Neuronal stem cell (in vitro differentiated cells): ENCODE data around the gene NFKB1.

Experiments
- DNase-seq: peaks from one replicate; pipeline ENCODE4 v3.0.0-alpha.2; 2013; ENCODE audit warnings: low spot score
- H2AFZ ChIP-seq: one replicate; pipeline ENCODE4 v1.6.1; 2013; ENCODE audit warnings: mild to moderate bottlenecking, low read length, inconsistent platforms
- H2AK5ac ChIP-seq: 2 replicates; pipeline ENCODE4 v1.6.1; 2013; ENCODE audit warnings: low read depth, mild to moderate bottlenecking, inconsistent platforms, low read length, moderate library complexity, mixed read lengths
- H2BK120ac ChIP-seq: 2 replicates; pipeline ENCODE4 v1.6.1; 2013; ENCODE audit warnings: low read depth, mild to moderate bottlenecking, inconsistent platforms, low read length, moderate library complexity, mixed read lengths
- H2BK12ac ChIP-seq: one replicate; pipeline ENCODE4 v1.6.1; 2013; ENCODE audit warnings: low read length, inconsistent platforms
- H2BK15ac ChIP-seq: 2 replicates; pipeline ENCODE4 v1.6.1; 2013; ENCODE audit warnings: mild to moderate bottlenecking, low read length, inconsistent platforms, mixed read lengths
- H2BK5ac ChIP-seq: one replicate; pipeline ENCODE4 v1.6.1; 2013; ENCODE audit warnings: inconsistent platforms, mild to moderate bottlenecking, low read length, moderate library complexity
- H3K14ac ChIP-seq: one replicate; pipeline ENCODE4 v1.6.1; 2013; ENCODE audit warnings: low read length, inconsistent platforms
- H3K18ac ChIP-seq: 2 replicates; pipeline ENCODE4 v1.6.1; 2013; ENCODE audit warnings: low read length, inconsistent platforms
- H3K23ac ChIP-seq: 2 replicates; pipeline ENCODE4 v1.6.1; 2013; ENCODE audit warnings: low read depth, mild to moderate bottlenecking, mixed read lengths, low read length, inconsistent platforms; ENCODE audit not compliant: poor library complexity
- H3K27ac ChIP-seq: replicated peaks from 3 replicates; pipeline ENCODE4 v1.5.1; 2013; ENCODE audit warnings: low read length, inconsistent platforms
- H3K27me3 ChIP-seq, 3 experiments: 2 replicates each; pipeline ENCODE4 v1.6.1; 2013; ENCODE audit warnings: low read length in 3 of 3, mild to moderate bottlenecking in 2 of 3, inconsistent platforms in 1 of 3, low read depth in 1 of 3, mixed read lengths in 1 of 3, moderate library complexity in 1 of 3; ENCODE audit not compliant: control insufficient read depth in 3 of 3, insufficient read depth in 3 of 3
- H3K36me3 ChIP-seq, 2 donors: replicated peaks in 1 of 2; 2 replicates each; pipeline ENCODE4 v1.6.1; 2013; ENCODE audit warnings: low read length in 2 of 2; ENCODE audit not compliant: control insufficient read depth in 2 of 2, insufficient read depth in 2 of 2
- H3K4ac ChIP-seq: 2 replicates; pipeline ENCODE4 v1.6.1; 2013; ENCODE audit warnings: inconsistent platforms, mild to moderate bottlenecking, low read length, moderate library complexity
- H3K4me1 ChIP-seq, 2 donors: 1 replicate in 1 of 2; 2 replicates in 1 of 2; pipeline ENCODE4 v1.6.1; 2013; ENCODE audit warnings: low read length in 2 of 2, low read depth in 1 of 2; ENCODE audit not compliant: control insufficient read depth in 2 of 2, insufficient read depth in 1 of 2
- H3K4me2 ChIP-seq: one replicate; pipeline ENCODE4 v1.6.1; 2013; ENCODE audit warnings: mild to moderate bottlenecking, low read length, inconsistent platforms; ENCODE audit not compliant: insufficient read depth, poor library complexity, severe bottlenecking
- H3K4me3 ChIP-seq, 2 donors: 2 replicates each; pipeline ENCODE4 v1.5.1; 2013; ENCODE audit warnings: low read length in 2 of 2, mild to moderate bottlenecking in 2 of 2, inconsistent platforms in 1 of 2, moderate library complexity in 1 of 2
- H3K79me1 ChIP-seq: one replicate; pipeline ENCODE4 v1.6.1; 2013; ENCODE audit warnings: low read depth, mild to moderate bottlenecking, inconsistent platforms, low read length, moderate library complexity
- H3K9ac ChIP-seq: one replicate; pipeline ENCODE4 v1.6.1; 2013; ENCODE audit warnings: mild to moderate bottlenecking, low read depth, low read length, inconsistent platforms; ENCODE audit not compliant: poor library complexity
- H3K9me3 ChIP-seq, 2 donors: replicated peaks in 1 of 2; 2 replicates each; pipeline versions ENCODE3 to v1.6.1; 2013; ENCODE audit warnings: low read length in 2 of 2, mild to moderate bottlenecking in 2 of 2, inconsistent platforms in 1 of 2, low read depth in 1 of 2, mixed read lengths in 1 of 2, moderate library complexity in 1 of 2; ENCODE audit not compliant: control insufficient read depth in 2 of 2, insufficient read depth in 1 of 2
- H4K8ac ChIP-seq: one replicate; pipeline ENCODE4 v1.6.1; 2013; ENCODE audit warnings: low read depth, mild to moderate bottlenecking, inconsistent platforms, low read length, moderate library complexity
- H4K91ac ChIP-seq: one replicate; pipeline ENCODE4 v1.6.1; 2013; ENCODE audit warnings: low read length, low read depth, mild to moderate bottlenecking, inconsistent platforms; ENCODE audit not compliant: poor library complexity
- WGBS, 2 donors: extraction: QIAGEN DNeasy Blood & Tissue Kit; methylation state at CpG; one replicate each; pipeline ENCODE4 v1.1.7; 2013; ENCODE audit warnings: missing lambda C conversion rate in 2 of 2, mixed read lengths in 1 of 2; ENCODE audit not compliant: insufficient read length in 2 of 2, insufficient replicate concordance in 1 of 2; ENCODE audit errors: extremely low coverage in 2 of 2; 5-methylcytosine and 5-hydroxymethylcytosine counted together

NFKB1 gene

DNA sequence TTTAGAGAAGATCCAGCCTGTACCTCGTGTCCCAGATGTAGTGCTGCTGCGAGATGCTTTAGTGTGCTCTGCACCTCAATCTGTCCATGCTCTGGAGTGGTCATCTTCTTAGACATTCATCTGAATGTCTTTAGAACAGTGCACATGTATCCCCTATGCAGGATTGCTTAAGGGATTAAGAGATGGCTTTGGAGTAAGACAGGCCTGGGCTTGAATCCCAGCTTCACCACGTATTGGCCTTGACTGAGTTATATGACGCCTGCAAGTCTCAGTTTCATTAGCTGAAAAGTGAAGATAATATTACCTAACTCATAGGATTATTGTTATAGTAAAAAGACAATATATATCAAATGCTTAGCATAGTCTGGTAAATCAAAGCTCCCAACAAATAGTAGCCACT lies 98.3 kb downstream of the NFKB1 start:
- H3K79me1 ChIP-seq, result no peaks in the 10 kb centered on the region
- H3K9ac ChIP-seq, result no peak overlapping the region
- H3K27me3 ChIP-seq, result no peaks in the 10 kb centered on the region
- no peak overlapping the region for H3K18ac ChIP-seq
- DNase-seq, result no peak
- H3K4ac ChIP-seq, result no peak overlapping the region
- H2BK5ac ChIP-seq, result no peak overlapping the region
- H4K8ac ChIP-seq, result no peak overlapping the region
- H2AK5ac ChIP-seq, result no peak overlapping the region
- no peak overlapping the region for H3K4me3 ChIP-seq
- no peak overlapping the region for H3K4me2 ChIP-seq
- no peak overlapping the region for H4K91ac ChIP-seq
- H3K14ac ChIP-seq, result no peak overlapping the region
- H3K36me3 ChIP-seq, result peaks cover 0 to 65% of the 10 kb centered on the region in 2 donors
- H3K9me3 ChIP-seq, result no peaks in the 10 kb centered on the region
- no peak overlapping the region for H2BK120ac ChIP-seq
- H3K27ac ChIP-seq, result no peak overlapping the region
- peaks cover 0 to 3% of the 10 kb centered on the region in 2 donors for H3K4me1 ChIP-seq
- no peak overlapping the region for H2BK12ac ChIP-seq
- H2AFZ ChIP-seq, result no peak overlapping the region
- no CpG with 5 or more reads among the region's 4 CpGs for WGBS, 2 donors
- H2BK15ac ChIP-seq, result no peak overlapping the region
- no peak overlapping the region for H3K23ac ChIP-seq

DNA sequence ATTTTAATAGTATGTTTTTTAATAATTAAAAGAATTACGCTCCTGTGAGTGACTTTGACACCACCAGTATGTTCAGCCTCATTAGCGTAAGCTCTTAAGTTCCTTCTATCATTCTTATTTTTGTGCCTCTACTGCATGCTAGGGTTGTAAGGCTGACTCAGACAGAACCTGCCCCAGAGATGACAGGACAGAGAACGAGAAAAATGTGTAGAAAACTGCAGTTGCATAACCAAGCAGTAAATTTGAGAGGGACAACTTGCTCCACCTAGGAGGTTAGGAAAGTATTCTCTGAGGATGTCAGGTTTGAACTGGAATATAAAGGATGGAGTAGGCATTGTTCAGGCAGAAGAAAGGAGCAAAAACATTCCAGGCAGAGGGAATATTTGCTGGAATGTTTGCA lies 98.7 kb downstream of the NFKB1 start:
- WGBS, 2 donors, result no CpG with 5 or more reads among the region's 3 CpGs
- H3K4me2 ChIP-seq, result no peak overlapping the region
- H3K27me3 ChIP-seq, result no peaks in the 10 kb centered on the region
- peaks cover 0 to 63% of the 10 kb centered on the region in 2 donors for H3K36me3 ChIP-seq
- DNase-seq, result no peak
- no peak overlapping the region for H2AFZ ChIP-seq
- no peak overlapping the region for H2BK120ac ChIP-seq
- no peak overlapping the region for H4K91ac ChIP-seq
- H3K18ac ChIP-seq, result no peak overlapping the region
- H2BK12ac ChIP-seq, result no peak overlapping the region
- H3K23ac ChIP-seq, result no peak overlapping the region
- no peak overlapping the region for H3K9ac ChIP-seq
- no peak overlapping the region for H2BK5ac ChIP-seq
- no peak overlapping the region for H3K4ac ChIP-seq
- H3K14ac ChIP-seq, result no peak overlapping the region
- H3K79me1 ChIP-seq, result no peaks in the 10 kb centered on the region
- no peak overlapping the region for H2AK5ac ChIP-seq
- no peak overlapping the region for H2BK15ac ChIP-seq
- H3K4me3 ChIP-seq, result no peak overlapping the region
- no peak overlapping the region for H3K27ac ChIP-seq
- H3K4me1 ChIP-seq, result peaks cover 0 to 3% of the 10 kb centered on the region in 2 donors
- H4K8ac ChIP-seq, result no peak overlapping the region
- no peaks in the 10 kb centered on the region for H3K9me3 ChIP-seq

DNA sequence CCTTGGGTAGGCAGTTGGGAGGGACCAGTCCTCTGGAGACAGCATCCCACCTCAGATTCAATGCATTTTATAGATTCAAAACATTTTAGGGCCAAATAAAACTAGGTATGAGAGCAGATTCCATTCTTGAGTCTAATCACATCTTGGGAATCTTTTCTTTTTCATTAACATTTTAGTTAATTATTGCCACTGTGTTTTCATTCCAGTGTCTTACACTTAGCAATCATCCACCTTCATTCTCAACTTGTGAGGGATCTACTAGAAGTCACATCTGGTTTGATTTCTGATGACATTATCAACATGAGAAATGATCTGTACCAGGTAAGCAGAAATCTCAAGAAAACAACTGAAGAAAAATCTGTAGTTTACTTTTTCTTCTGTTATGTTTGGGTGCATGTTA lies 99.5 kb downstream of the NFKB1 start:
- no peak overlapping the region for H3K14ac ChIP-seq
- no peaks in the 10 kb centered on the region for H3K9me3 ChIP-seq
- no peak overlapping the region for H3K23ac ChIP-seq
- no peak overlapping the region for H2AK5ac ChIP-seq
- no peak overlapping the region for H4K91ac ChIP-seq
- no peak overlapping the region for H3K4ac ChIP-seq
- H3K4me2 ChIP-seq, result no peak overlapping the region
- H3K79me1 ChIP-seq, result no peaks in the 10 kb centered on the region
- no peak overlapping the region for H2BK15ac ChIP-seq
- H2AFZ ChIP-seq, result no peak overlapping the region
- H3K27me3 ChIP-seq, result no peaks in the 10 kb centered on the region
- no peak overlapping the region for H3K18ac ChIP-seq
- DNase-seq, result no peak
- H4K8ac ChIP-seq, result no peak overlapping the region
- peaks cover 0 to 3% of the 10 kb centered on the region in 2 donors for H3K4me1 ChIP-seq
- no peak overlapping the region for H2BK5ac ChIP-seq
- H3K4me3 ChIP-seq, result no peak overlapping the region
- no peak overlapping the region for H2BK120ac ChIP-seq
- H2BK12ac ChIP-seq, result no peak overlapping the region
- H3K36me3 ChIP-seq, result peaks cover 0 to 56% of the 10 kb centered on the region in 2 donors
- no peak overlapping the region for H3K27ac ChIP-seq
- H3K9ac ChIP-seq, result no peak overlapping the region

DNA sequence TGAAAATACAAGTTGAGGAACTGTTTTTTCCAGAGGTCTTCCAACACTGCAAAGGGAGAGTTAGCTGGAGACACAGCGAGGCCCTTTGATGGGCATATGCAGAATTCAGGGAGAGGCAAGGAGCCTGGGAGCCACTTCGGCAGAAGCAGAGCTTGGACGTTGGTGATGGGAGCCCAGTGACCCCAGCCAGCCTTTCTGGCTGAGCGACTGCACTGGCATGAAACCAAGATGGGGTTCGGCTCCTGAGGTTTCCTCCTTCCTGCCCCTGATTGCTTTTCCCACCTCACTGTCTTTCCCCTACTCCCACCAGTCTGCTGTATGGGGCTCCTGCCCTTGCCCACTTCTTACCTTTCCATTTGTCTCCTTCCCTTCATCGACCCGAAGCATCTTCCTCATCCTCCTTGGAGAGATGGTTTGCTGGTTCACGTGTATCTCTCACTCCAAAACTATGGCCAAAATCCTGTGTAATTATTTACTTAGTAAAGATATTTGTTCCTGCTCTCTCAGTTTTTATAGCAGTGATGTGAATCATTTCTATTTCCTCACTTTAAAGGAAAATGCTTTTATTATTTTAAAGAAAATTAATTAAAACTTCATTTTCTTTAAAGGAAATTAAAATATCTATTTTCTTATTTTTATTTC lies 100.5 kb downstream of the NFKB1 start:
- no peak overlapping the region for H3K4me2 ChIP-seq
- no peak overlapping the region for H3K23ac ChIP-seq
- no CpG with 5 or more reads among the region's 8 CpGs for WGBS, 2 donors
- no peak for DNase-seq
- no peak overlapping the region for H4K91ac ChIP-seq
- H3K4me1 ChIP-seq, result peaks cover 0 to 3% of the 10 kb centered on the region in 2 donors
- H3K18ac ChIP-seq, result no peak overlapping the region
- no peak overlapping the region for H3K14ac ChIP-seq
- H2BK120ac ChIP-seq, result no peak overlapping the region
- H3K27me3 ChIP-seq, result no peaks in the 10 kb centered on the region
- H3K9ac ChIP-seq, result no peak overlapping the region
- H2BK12ac ChIP-seq, result no peak overlapping the region
- H3K4ac ChIP-seq, result no peak overlapping the region
- H2BK15ac ChIP-seq, result no peak overlapping the region
- H2BK5ac ChIP-seq, result no peak overlapping the region
- no peak overlapping the region for H4K8ac ChIP-seq
- no peak overlapping the region for H3K27ac ChIP-seq
- no peak overlapping the region for H2AFZ ChIP-seq
- H3K4me3 ChIP-seq, result peak overlapping the region in 1 of 2 donors; percentile 9
- no peaks in the 10 kb centered on the region for H3K9me3 ChIP-seq
- no peaks in the 10 kb centered on the region for H3K79me1 ChIP-seq
- H2AK5ac ChIP-seq, result no peak overlapping the region
- peaks cover 0 to 54% of the 10 kb centered on the region in 2 donors for H3K36me3 ChIP-seq
